HCT116 (cell line): ENCODE data around the gene LCN9. TPM values are rescaled to one million over a fixed set of nuclear protein-coding genes. Genes with fewer than 3 reads are reported as not detected.
"Not testable (repeated sequence)": the region's sequence is repeated elsewhere in the genome, so short reads cannot be mapped to it uniquely, and the experiment has no call there.

ENCODE experiments used
- ATAC-seq: fragments of 200-7000 bp; cut with Tn5 transposase; 2 replicates; pipeline ENCODE4 v1.9.1; 2020; ENCODE audit warnings: mild to moderate bottlenecking, moderate library complexity
- BruUV-seq: library from RNA; stranded (reverse); fragments of 400-500 nt; replicated peaks from 2 replicates; lab custom pipeline; 2021; lab: Mats Ljungman, UMichigan
- CTCF ChIA-PET: fragments of 300-600 bp; sonication (Branson Sonifier 250); formaldehyde crosslinking; loops from one replicate; lab custom pipeline; 2021; ENCODE audit warnings: antibody characterized with exemption; lab: Charles Lee
- POLR2A ChIA-PET: fragments of 300-600, 350-600 bp; sonication (Branson Sonifier 250); formaldehyde crosslinking; loops from one replicate; lab custom pipeline; 2021; ENCODE audit warnings: antibody characterized with exemption; lab: Charles Lee
- RAD21 ChIA-PET, 2 experiments: fragments of 300-600 bp; sonication (Branson Sonifier 250); formaldehyde crosslinking; loops; one replicate each; lab custom pipeline; 2023; ENCODE audit warnings: low total read pairs in 2 of 2; ENCODE audit not compliant: uncharacterized antibody in 2 of 2, unreplicated experiment in 2 of 2, low non-redundant PET in 1 of 2; lab: Charles Lee
- DNase-seq: peaks from one replicate; pipeline ENCODE4 v3.0.0-alpha.2; 2010; ENCODE audit warnings: low read depth, low spot score
- H2AFZ ChIP-seq: fragments of 200-600 bp; shearing (Covaris generic), sonication (generic); 2 replicates; pipeline ENCODE4 v1.6.1; 2017; ENCODE audit warnings: low read depth, mixed run types, mixed read lengths, antibody characterized with exemption, low read length; ENCODE audit not compliant: poor library complexity, severe bottlenecking
- H3K27ac ChIP-seq: 2 replicates; pipeline ENCODE4 v1.5.1; 2012; ENCODE audit warnings: low read depth, low read length
- H3K27me3 ChIP-seq: fragments of 200-600 bp; sonication (generic); 2 replicates; pipeline ENCODE4 v1.6.1; 2016; ENCODE audit warnings: mixed run types, low read length, mixed read lengths; ENCODE audit not compliant: insufficient read depth
- H3K36me3 ChIP-seq, 2 experiments: fragments of 200-500 bp in 1 of 2; fragments of 200-600 bp in 1 of 2; sonication (Bioruptor generic) in 1 of 2; sonication (generic) in 1 of 2; 2 replicates each; pipeline versions ENCODE4 v1.5.1 to v1.6.1; 2014 to 2016; ENCODE audit warnings: low read length in 2 of 2, inconsistent platforms in 1 of 2, mixed read lengths in 1 of 2, mixed run types in 1 of 2; ENCODE audit not compliant: insufficient read depth in 2 of 2, control insufficient read depth in 1 of 2
- H3K4me1 ChIP-seq, 2 experiments: fragments of 200-600 bp in 1 of 2; sonication (generic) in 1 of 2; 2 replicates each; pipeline versions ENCODE4 v1.5.1 to v1.6.1; 2012 to 2017; ENCODE audit warnings: low read length in 2 of 2, inconsistent platforms in 1 of 2, mild to moderate bottlenecking in 1 of 2, mixed read lengths in 1 of 2, mixed run types in 1 of 2, moderate library complexity in 1 of 2; ENCODE audit not compliant: insufficient read depth in 2 of 2, control insufficient read depth in 1 of 2
- H3K4me2 ChIP-seq: fragments of 200-600 bp; sonication (generic); 2 replicates; pipeline ENCODE4 v1.6.1; 2017; ENCODE audit warnings: mixed run types, low read length, mixed read lengths
- H3K4me3 ChIP-seq, 2 experiments: fragments of 200-600 bp in 1 of 2; sonication (generic) in 1 of 2; replicated peaks in 1 of 2; 2 replicates each; pipeline ENCODE4 v1.5.1; 2011 to 2016; ENCODE audit warnings: low read length in 2 of 2, control low read depth in 1 of 2, low read depth in 1 of 2, mild to moderate bottlenecking in 1 of 2, mixed read lengths in 1 of 2, mixed run types in 1 of 2
- H3K79me2 ChIP-seq: fragments of 200-600 bp; sonication (generic); 2 replicates; pipeline ENCODE4 v1.6.1; 2017; ENCODE audit warnings: mild to moderate bottlenecking, mixed run types, low read length, moderate library complexity, mixed read lengths; ENCODE audit not compliant: insufficient read depth
- H3K9ac ChIP-seq: fragments of 200-600 bp; sonication (generic); 2 replicates; pipeline ENCODE4 v1.6.1; 2016; ENCODE audit warnings: low read length, mixed read lengths
- H3K9me2 ChIP-seq: fragments of 200-600 bp; sonication (generic), shearing (Covaris generic); 2 replicates; pipeline ENCODE4 v1.6.1; 2017; ENCODE audit warnings: mixed run types, mild to moderate bottlenecking, moderate library complexity; ENCODE audit not compliant: insufficient read depth
- H3K9me3 ChIP-seq, 2 experiments: fragments of 200-500 bp in 1 of 2; fragments of 200-600 bp in 1 of 2; sonication (Bioruptor generic) in 1 of 2; sonication (generic) in 1 of 2; 2 replicates each; pipeline ENCODE4 v1.6.1; 2014 to 2017; ENCODE audit warnings: low read length in 2 of 2, mixed read lengths in 2 of 2, inconsistent platforms in 1 of 2, low read depth in 1 of 2, mild to moderate bottlenecking in 1 of 2, mixed run types in 1 of 2, moderate library complexity in 1 of 2; ENCODE audit not compliant: control insufficient read depth in 1 of 2, insufficient read depth in 1 of 2
- H4K20me1 ChIP-seq: fragments of 200-600 bp; sonication (generic), shearing (Covaris generic); 2 replicates; pipeline ENCODE4 v1.6.1; 2017; ENCODE audit warnings: mixed run types, mild to moderate bottlenecking, moderate library complexity; ENCODE audit not compliant: insufficient read depth
- CBX3 ChIP-seq: IDR thresholded peaks from 2 replicates; pipeline ENCODE4 v1.6.1; 2012; ENCODE audit warnings: low read depth
- CEBPB ChIP-seq: IDR thresholded peaks from 2 replicates; pipeline ENCODE4 v1.6.1; 2012; ENCODE audit warnings: low read depth
- CTCF ChIP-seq, 3 experiments: fragments of 200-600 bp in 1 of 3; sonication (generic) in 1 of 3; IDR thresholded peaks in 2 of 3; conservative IDR thresholded peaks in 1 of 3; 2 replicates each; pipeline ENCODE4 v1.5.1; 2012 to 2017; ENCODE audit warnings: low read depth in 2 of 3, low read length in 2 of 3, antibody characterized with exemption in 1 of 3, borderline replicate concordance in 1 of 3, control low read depth in 1 of 3, mild to moderate bottlenecking in 1 of 3, mixed read lengths in 1 of 3, mixed run types in 1 of 3, moderate library complexity in 1 of 3; ENCODE audit not compliant: insufficient read depth in 1 of 3
- EGR1 ChIP-seq: IDR thresholded peaks from 2 replicates; pipeline ENCODE4 v1.6.1; 2012; ENCODE audit warnings: low read depth
- ELF1 ChIP-seq: IDR thresholded peaks from 2 replicates; pipeline ENCODE4 v1.6.1; 2012; ENCODE audit warnings: low read depth, borderline replicate concordance
- MAX ChIP-seq: IDR thresholded peaks from 2 replicates; pipeline ENCODE4 v1.6.1; 2012
- POLR2AphosphoS5 ChIP-seq: IDR thresholded peaks from 2 replicates; pipeline ENCODE4 v1.6.1; 2011; ENCODE audit warnings: mild to moderate bottlenecking, low read depth, low read length, moderate library complexity
- RAD21 ChIP-seq: IDR thresholded peaks from 2 replicates; pipeline ENCODE4 v1.6.1; 2012; ENCODE audit warnings: low read depth, mild to moderate bottlenecking
- SIN3A ChIP-seq: IDR thresholded peaks from 2 replicates; pipeline ENCODE4 v1.6.1; 2012; ENCODE audit warnings: low read depth
- SP1 ChIP-seq: IDR thresholded peaks from 2 replicates; pipeline ENCODE4 v1.6.1; 2012; ENCODE audit warnings: low read depth
- SRF ChIP-seq: IDR thresholded peaks from 2 replicates; pipeline ENCODE4 v1.6.1; 2012; ENCODE audit warnings: low read depth
- TCF7L2 ChIP-seq: IDR thresholded peaks from 2 replicates; pipeline ENCODE4 v1.7.0; 2011; ENCODE audit warnings: borderline replicate concordance, inconsistent platforms; ENCODE audit not compliant: insufficient read depth, insufficient read length; ENCODE audit errors: extremely low read depth
- ZNF274 ChIP-seq: fragments of 200-500 bp; sonication (Bioruptor generic); IDR thresholded peaks from 2 replicates; pipeline ENCODE4 v1.6.1; 2014; ENCODE audit warnings: mild to moderate bottlenecking, low read depth, low read length, inconsistent platforms
- intact Hi-C: fragments of 100-400 bp; cut with micrococcal nuclease; formaldehyde crosslinking; loops from 2 replicates; pipeline ENCODE4 v1.10.0; 2022
- total RNA-seq: library from RNA; stranded (reverse); gene quantifications from one replicate; pipeline ENCODE4 v1.2.1, GENCODE V29; 2021; ENCODE audit not compliant: unreplicated experiment
- TF ChIP-seq, protein P1 (sequence below): IDR thresholded peaks from 2 replicates; pipeline ENCODE4 v1.6.1; 2012; ENCODE audit warnings: low read depth

Gene LCN9
- total RNA-seq, 1 experiment from 2014 or later, result not detected

DNA sequence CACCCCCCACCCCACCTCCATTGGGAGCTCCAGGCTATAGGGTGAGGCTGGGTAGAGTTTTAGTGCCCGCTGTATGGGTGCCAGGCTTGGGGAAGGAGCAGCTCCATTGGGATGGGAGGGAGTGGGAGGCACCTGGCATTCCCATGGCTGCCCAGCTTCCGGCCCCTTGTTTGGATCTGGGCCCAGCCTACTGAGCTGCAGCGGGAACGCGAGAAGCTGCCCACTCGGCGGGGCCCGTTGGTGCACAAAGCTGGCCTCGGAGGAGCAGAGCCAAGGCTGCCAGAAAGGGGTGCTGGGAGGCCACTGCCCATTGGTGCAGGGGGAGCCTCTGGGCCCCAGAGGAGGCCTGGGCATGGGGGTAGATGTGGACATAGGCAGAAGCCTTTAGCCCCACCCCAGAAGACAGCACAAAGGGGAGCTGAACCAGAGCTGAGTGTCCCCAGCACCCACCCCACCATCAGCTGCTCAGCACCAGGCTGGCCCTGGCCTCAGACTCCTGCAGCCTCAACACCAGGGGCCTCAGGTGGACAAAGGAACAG is 4.4 kb downstream of the LCN9 start:
- H3K79me2 ChIP-seq, result no peaks in the 10 kb centered on the region
- no peak overlapping the region for H2AFZ ChIP-seq
- no TSS peak for BruUV-seq
- POLR2A ChIA-PET, result no interaction called here
- H3K9me2 ChIP-seq, result no peaks in the 10 kb centered on the region
- no peaks in the 10 kb centered on the region for H4K20me1 ChIP-seq
- H3K9me3 ChIP-seq, result no peaks in the 10 kb centered on the region
- ATAC-seq (no peak), DNase-seq (no peak)
- RAD21 ChIA-PET, result no interaction called here
- H3K4me3 ChIP-seq, result no peak overlapping the region
- TF ChIP-seq MAX, result no peak
- no peak for TF ChIP-seq CBX3
- no peak for TF ChIP-seq SRF
- TF ChIP-seq EGR1, result no peak
- TF ChIP-seq SIN3A, result no peak
- TF ChIP-seq RAD21, result no peak
- no peak for TF ChIP-seq ELF1
- no peak for TF ChIP-seq SP1
- no peak for TF ChIP-seq ZNF274
- TF ChIP-seq, protein P1, sequence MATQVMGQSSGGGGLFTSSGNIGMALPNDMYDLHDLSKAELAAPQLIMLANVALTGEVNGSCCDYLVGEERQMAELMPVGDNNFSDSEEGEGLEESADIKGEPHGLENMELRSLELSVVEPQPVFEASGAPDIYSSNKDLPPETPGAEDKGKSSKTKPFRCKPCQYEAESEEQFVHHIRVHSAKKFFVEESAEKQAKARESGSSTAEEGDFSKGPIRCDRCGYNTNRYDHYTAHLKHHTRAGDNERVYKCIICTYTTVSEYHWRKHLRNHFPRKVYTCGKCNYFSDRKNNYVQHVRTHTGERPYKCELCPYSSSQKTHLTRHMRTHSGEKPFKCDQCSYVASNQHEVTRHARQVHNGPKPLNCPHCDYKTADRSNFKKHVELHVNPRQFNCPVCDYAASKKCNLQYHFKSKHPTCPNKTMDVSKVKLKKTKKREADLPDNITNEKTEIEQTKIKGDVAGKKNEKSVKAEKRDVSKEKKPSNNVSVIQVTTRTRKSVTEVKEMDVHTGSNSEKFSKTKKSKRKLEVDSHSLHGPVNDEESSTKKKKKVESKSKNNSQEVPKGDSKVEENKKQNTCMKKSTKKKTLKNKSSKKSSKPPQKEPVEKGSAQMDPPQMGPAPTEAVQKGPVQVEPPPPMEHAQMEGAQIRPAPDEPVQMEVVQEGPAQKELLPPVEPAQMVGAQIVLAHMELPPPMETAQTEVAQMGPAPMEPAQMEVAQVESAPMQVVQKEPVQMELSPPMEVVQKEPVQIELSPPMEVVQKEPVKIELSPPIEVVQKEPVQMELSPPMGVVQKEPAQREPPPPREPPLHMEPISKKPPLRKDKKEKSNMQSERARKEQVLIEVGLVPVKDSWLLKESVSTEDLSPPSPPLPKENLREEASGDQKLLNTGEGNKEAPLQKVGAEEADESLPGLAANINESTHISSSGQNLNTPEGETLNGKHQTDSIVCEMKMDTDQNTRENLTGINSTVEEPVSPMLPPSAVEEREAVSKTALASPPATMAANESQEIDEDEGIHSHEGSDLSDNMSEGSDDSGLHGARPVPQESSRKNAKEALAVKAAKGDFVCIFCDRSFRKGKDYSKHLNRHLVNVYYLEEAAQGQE, result no peak
- TF ChIP-seq CEBPB, result no peak
- TF ChIP-seq TCF7L2, result no peak
- no peak for TF ChIP-seq CTCF (IDR thresholded peaks at IDR 0.05 in 2 of 3, conservative IDR thresholded peaks at IDR 0.05 in 1 of 3; ENCODE audit: borderline replicate concordance in 1 of 3, insufficient read depth in 1 of 3, low read depth in 2 of 3, low read length in 2 of 3)
- no peak for TF ChIP-seq POLR2AphosphoS5
- no peak overlapping the region for H3K9ac ChIP-seq
- no peak overlapping the region for H3K4me2 ChIP-seq
- peaks cover 6% of the 10 kb centered on the region; the same call in 1 of the 2 replicates for H3K27me3 ChIP-seq
- no peaks in the 10 kb centered on the region for H3K4me1 ChIP-seq
- intact Hi-C loops, result no loop called here
- no peak overlapping the region for H3K27ac ChIP-seq
- CTCF ChIA-PET, result no interaction called here
- H3K36me3 ChIP-seq, result no peaks in the 10 kb centered on the region

GRCh38 chr9:135669018-135669417 is 5.9 kb downstream of the LCN9 start:
- H3K4me3 ChIP-seq, H3K27ac ChIP-seq, H3K9me2 ChIP-seq, H3K4me1 ChIP-seq, DNase-seq, RAD21 ChIA-PET, H3K4me2 ChIP-seq, H4K20me1 ChIP-seq, ATAC-seq, CTCF ChIA-PET, H3K9ac ChIP-seq, H3K9me3 ChIP-seq, intact Hi-C loops, H3K36me3 ChIP-seq, H3K79me2 ChIP-seq, POLR2A ChIA-PET, BruUV-seq, H2AFZ ChIP-seq: not testable (repeated sequence)
- H3K27me3 ChIP-seq, result peaks cover 10% of the 10 kb centered on the region; the same call in 1 of the 2 replicates
